GM21515 (cell line): ENCODE results near the gene SLCO2B1.
"Not testable (repeated sequence)": the region's sequence is repeated elsewhere in the genome, so short reads cannot be mapped to it uniquely, and the experiment has no call there.

Experiments
- ATAC-seq: cut with Tn5 transposase; IDR thresholded peaks from one replicate; pipeline ENCODE4 v1.9.1; 2021; ENCODE audit not compliant: unreplicated experiment

The SLCO2B1 gene, protein sequence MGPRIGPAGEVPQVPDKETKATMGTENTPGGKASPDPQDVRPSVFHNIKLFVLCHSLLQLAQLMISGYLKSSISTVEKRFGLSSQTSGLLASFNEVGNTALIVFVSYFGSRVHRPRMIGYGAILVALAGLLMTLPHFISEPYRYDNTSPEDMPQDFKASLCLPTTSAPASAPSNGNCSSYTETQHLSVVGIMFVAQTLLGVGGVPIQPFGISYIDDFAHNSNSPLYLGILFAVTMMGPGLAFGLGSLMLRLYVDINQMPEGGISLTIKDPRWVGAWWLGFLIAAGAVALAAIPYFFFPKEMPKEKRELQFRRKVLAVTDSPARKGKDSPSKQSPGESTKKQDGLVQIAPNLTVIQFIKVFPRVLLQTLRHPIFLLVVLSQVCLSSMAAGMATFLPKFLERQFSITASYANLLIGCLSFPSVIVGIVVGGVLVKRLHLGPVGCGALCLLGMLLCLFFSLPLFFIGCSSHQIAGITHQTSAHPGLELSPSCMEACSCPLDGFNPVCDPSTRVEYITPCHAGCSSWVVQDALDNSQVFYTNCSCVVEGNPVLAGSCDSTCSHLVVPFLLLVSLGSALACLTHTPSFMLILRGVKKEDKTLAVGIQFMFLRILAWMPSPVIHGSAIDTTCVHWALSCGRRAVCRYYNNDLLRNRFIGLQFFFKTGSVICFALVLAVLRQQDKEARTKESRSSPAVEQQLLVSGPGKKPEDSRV

GRCh38 chr11:75150879-75151278 is at the start of gene SLCO2B1:
Gene SLCO2B1 (plus strand): TSS chr11:75151107. CDS start chr11:75151382, 275 bp downstream.
- no peak for ATAC-seq

DNA sequence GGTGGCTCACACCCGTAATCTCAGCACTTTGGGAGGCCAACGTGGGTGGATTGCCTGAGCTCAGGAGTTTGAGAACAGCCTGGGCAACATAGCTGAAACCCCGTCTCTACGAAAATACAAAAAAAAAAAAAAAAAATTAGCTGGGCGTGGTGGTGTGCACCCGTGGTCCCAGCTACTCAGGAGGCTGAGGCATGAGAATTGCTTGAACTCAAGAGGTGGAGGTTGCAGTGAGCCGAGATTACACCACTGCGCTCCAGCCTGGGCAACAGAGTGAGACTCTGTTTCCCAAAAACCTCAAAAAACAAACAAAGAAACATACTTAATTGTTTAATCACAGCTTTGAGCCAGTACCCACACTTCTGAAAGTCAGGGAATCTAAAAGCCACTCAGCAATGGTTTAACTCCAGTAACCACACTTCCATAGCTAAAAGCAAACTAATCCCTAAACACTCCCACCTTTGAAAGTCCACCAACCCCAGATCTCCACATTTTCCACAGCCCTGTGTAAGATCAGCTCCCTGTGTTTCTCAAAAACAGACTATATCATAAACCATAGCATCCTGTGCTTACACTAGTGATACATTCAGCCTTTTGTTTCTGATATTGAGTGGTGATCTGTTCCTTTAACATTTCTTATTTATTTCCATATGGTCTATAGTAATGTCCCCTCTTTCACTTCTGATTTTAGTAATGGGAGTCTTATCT is 49.3 kb upstream of the SLCO2B1 start:
- no peak for ATAC-seq

GRCh38 chr11:75103380-75104026 is 47.4 kb upstream of the SLCO2B1 start:
- ATAC-seq, result no peak

- ATAC-seq, result no peak
Measured at GRCh38 chr11:75105462-75105925, 45.4 kb upstream of the SLCO2B1 start.

- not testable (repeated sequence) for ATAC-seq
Measured at GRCh38 chr11:75105967-75106681, 44.8 kb upstream of the SLCO2B1 start.

GRCh38 chr11:75107187-75107586 is 43.7 kb upstream of the SLCO2B1 start:
- ATAC-seq, result no peak

- no peak for ATAC-seq
Measured at GRCh38 chr11:75112200-75112599, 38.7 kb upstream of the SLCO2B1 start.

DNA sequence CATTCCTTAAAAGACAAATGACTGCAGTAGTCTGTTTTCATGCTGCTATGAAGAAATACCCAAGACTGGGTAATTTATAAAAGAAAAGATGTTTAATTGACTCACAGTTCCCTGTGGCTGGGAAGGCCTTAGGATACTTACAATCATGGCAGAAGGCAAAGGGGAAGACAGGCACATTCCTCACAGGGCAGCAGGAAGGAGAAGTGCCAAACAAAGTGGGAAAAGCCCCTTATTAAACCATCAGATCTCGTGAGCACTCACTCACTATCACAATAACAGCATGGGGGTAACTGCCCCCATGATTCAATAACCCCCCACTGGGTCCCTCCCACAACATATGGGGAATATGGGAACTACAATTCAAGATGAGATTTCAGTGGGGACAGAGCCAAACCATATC is 37.9 kb upstream of the SLCO2B1 start:
- no peak for ATAC-seq

- no peak for ATAC-seq
Measured at GRCh38 chr11:75114465-75114864, 36.4 kb upstream of the SLCO2B1 start.

DNA sequence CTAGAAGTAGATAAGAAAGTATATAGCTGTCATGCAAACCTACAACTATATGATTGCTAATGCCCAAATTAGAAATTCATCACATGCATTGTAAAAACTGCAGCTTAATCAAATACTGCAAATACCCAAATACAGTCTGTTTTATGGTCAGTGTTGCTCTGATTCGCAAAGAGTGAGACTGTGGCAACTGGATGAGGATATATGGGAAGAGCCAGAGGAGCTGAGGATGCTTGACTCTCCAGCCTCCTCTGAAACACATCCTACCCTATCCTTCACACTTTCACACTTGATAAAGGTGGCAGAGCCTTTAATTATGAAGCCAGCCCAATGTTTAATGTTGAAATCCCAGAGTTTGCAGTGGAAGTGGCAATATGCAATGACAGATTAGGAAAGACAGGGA is 32.3 kb upstream of the SLCO2B1 start:
- no peak for ATAC-seq

GRCh38 chr11:75126564-75126963 is 24.3 kb upstream of the SLCO2B1 start:
- no peak for ATAC-seq

DNA sequence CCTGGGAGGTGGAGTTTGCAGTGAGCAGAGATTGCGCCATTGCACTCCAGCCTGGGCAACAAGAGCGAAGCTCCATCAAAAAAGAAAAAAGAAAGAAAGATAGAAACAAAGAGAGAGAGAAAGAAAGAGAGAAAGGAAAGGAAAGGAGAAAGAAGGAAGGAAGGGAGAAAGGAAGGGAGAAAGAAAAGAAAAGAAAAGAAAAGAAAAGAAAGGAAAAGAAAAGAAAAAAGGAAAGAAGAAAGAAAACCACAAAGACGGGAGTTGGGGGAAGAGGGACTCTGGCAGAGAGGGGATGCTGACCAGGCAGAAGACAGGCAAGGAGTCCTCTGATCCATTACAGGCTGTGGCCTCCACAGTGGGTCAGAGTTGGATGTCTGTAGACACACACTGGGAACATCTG is 18.8 kb upstream of the SLCO2B1 start:
- no peak for ATAC-seq

- ATAC-seq, result no peak
Measured at GRCh38 chr11:75133976-75134375, 16.9 kb upstream of the SLCO2B1 start.

- ATAC-seq, result no peak
Measured at GRCh38 chr11:75135021-75135650, 15.8 kb upstream of the SLCO2B1 start.

GRCh38 chr11:75135651-75136050 is 15.3 kb upstream of the SLCO2B1 start:
- ATAC-seq, result no peak

- no peak for ATAC-seq
Measured at GRCh38 chr11:75140269-75141138, 10.4 kb upstream of the SLCO2B1 start.

DNA sequence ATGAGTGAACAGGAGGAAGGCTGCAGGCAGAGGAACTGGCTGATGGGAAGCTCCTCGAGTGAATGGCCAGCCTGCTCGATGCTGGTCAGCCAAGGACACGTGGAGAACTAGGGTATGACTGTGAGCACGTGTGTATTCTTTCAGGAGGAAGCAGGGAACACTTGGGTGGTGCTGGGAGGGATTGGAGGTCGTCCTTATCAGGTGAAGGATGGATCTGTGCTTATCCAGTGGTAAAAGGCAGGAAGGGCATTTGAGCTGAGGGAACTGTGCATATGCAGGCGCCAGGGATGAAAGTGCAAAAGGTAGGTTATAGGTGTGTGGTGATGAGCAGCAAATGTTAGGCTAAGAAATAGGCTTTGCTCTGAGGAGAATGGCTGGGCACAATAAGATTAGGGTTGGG is 9.7 kb upstream of the SLCO2B1 start:
- no peak for ATAC-seq

- peak; percentile 60 for ATAC-seq
Measured at GRCh38 chr11:75142714-75143419, 8.0 kb upstream of the SLCO2B1 start.

GRCh38 chr11:75143420-75143731 is 7.5 kb upstream of the SLCO2B1 start:
- no peak for ATAC-seq
